G401.6 (cell line): ENCODE measurements around the gene CTSO.
"Not testable (repeated sequence)": the region's sequence is repeated elsewhere in the genome, so short reads cannot be mapped to it uniquely, and the experiment has no call there.

Source experiments
- FAIRE-seq: peaks from 2 replicates; lab custom pipeline; 2012; peaks lifted over from hg19 to GRCh38; lab: Jason Lieb, UNC

The CTSO gene

DNA sequence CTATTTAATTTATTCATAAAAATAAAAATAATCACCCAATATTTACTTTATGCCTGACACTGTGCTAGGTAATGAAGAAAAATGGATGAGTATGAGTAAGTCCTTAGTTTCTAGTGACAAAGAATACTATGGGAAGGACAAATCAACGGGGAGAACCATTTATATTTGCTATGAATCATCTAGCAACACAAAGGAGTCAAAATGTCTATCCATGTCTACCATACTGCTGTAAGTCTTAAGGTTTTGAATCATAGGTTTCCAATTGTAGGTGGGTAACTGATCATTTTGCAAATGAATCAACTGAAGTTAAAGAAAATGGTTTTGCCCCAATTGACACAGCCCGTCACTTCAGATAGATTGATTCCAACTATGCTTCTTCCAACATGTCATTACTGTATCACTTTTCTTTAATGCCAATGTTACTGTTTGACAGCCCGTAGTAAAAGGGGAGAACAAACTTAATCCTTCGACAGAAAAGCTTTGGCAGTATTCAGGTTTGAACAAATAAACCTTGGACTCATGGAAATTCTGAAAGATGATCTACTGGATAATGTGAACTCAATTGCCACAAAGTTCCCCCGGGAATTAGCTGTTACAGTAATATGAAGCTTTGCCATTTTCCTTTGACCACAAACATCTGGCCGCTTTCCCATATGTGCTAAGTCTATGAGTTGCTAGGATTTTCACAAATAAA, 47.0 kb downstream of the CTSO start:
- no peak for FAIRE-seq

DNA sequence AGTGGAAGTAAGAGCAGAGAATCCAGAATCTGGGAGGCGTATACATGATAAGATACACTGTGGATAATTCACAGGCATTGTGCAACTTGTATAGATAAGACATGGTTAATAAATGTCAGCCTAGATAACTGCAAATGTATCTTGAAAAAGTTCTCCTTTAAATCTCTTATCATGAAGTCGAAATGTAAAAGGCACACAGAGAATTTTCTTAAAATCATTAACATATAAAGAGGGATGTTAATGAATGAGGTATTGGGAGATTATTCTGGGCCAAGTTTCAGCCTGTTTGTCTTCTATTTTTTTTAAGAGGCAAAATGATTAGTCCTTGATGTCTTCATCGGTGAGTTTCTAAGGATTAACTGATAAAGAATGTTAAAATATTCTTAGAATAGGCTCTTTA, 49.3 kb downstream of the CTSO start:
- no peak for FAIRE-seq

DNA sequence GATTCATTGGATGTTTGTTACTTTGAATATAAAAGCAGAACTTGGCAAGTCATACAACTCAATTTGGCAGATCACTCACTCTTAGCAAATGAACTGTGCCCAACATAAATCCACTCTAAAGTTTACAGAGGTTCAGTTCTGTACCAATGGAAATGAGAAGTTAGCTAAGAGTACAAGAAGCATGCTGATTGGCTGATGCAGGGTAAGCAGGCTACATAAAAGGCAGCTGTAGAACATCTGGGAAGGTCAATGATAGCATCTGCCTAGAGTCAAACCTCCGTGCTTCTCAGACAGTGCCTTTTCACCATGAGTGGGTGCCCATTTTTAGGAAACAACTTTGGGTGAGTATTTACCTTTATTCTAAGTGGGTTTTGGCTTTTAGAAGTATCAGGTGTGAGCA, 50.2 kb downstream of the CTSO start, which contains the start of gene TDO2:
TDO2 (plus strand) TSS at position 244 of the 400 bp plus-strand sequence; CDS start at position 307, 63 bp downstream.
- no peak for FAIRE-seq

DNA sequence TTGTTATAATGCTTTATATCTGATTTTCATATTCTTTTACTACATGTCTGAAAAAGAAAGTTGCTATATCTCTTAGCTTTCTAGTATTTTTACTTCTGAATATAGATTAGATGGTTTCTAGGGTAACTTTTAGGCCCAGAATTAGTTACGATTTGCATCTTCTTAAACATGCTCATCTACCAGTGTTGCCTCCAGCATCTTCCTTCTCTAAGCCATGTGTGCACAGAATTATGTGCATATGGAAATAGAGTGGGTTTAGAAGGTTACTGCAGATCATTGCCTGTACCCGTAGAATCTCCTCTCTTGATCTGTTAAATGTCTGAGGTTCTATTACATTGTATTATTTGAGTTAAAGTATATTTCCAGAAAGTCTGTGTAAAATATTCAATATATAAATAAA, 52.7 kb downstream of the CTSO start:
- FAIRE-seq, result no peak

GRCh38 chr4:155900381-155900780, 53.3 kb downstream of the CTSO start:
- FAIRE-seq, result no peak

DNA sequence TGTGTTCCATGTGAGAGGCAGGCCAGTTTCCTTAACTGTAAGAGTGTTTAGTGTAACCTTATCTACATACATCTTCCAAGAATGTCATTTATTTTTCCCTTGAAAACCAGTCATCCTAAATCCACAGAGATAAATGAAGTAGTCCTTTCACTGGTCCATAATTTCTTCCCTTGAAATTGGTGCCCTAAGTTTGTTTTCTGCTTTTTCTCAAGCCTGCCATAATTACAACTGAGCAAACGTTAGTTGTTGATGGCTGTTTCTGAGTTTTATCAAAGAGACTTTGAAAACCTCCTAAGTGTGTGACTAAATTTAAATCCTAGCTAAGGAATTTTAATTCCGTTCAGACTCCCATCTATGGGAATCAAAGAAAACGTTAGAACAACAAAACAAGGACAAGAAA, 53.8 kb downstream of the CTSO start:
- no peak for FAIRE-seq

DNA sequence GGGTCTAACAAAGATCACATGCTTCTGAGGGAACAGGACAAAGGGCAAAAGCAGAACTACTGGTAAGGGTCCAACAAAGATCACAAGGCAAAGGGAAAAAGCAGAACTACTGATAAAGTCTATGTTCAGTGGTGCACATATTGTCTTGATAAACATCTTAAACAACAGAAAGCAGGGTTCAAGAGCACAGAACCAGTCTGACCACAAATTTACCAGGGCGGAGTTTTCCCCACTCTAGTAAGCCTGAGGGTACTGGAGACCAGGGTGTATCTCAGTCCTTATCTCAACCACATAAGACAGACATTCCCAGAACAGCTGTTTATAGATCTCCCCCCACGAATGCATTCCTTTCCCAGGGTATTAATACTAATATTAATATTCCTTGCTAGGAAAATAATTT, 55.3 kb downstream of the CTSO start:
- FAIRE-seq, result not testable (repeated sequence)

- FAIRE-seq, result no peak
Measured at GRCh38 chr4:155891058-155891457, 62.6 kb downstream of the CTSO start.

GRCh38 chr4:155889946-155890345, 63.7 kb downstream of the CTSO start:
- FAIRE-seq, result no peak

- no peak for FAIRE-seq
Measured at GRCh38 chr4:155889031-155889793, 64.5 kb downstream of the CTSO start.

DNA sequence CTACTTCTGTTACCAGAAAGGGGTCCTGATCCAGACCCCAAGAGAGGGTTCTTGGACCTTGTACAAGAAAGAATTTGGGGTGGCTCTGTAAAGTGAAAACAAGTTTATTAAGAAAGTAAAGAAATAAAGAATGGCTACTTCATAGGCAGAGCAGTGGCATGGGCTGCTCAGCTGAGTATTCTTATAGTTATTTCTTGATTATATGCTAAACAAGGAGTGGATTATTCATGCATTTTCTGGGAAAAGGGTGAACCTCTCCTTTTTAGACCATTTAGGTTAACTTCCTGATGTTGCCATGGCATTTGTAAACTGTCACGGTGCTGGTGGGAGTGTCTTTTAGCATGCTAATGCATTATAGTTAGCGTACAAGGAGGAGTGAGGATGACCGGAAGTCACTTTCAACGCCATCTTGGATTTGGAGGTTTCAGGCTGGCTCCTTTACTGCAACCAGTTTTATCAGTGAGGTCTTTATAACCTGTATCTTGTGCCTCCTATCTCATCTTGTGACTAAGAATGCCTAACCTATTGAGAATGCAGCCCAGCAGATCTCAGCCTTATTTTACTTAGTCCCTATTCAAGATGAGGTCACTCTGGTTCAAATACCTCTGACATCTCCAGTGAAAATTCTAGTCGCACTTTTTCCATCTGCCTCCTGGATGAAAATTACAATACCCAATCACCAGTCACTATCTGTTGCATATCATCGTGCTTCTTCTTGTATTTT, 65.7 kb downstream of the CTSO start:
- FAIRE-seq, result no peak

GRCh38 chr4:155887045-155887444, 66.6 kb downstream of the CTSO start:
- no peak for FAIRE-seq

DNA sequence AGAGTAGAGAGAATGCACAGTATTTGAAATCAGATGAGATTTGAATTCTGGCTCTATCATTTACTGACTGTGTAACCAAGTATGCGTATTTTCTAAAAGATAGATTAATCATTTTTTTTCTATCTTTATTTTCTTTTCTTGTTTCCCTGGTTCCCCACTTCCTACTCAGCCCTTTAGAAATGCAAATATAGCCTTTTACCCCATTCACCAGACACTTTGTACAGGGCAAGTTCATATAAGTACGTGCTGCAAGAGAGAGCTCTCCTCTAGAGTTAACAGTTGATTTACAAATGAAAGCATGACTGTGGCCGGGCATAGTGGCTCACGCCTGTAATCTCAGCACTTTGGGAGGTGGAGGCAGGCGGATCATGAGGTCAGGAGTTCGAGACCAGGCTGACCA, 68.0 kb downstream of the CTSO start:
- no peak for FAIRE-seq

GRCh38 chr4:155883895-155884294, 69.8 kb downstream of the CTSO start:
- FAIRE-seq, result no peak

DNA sequence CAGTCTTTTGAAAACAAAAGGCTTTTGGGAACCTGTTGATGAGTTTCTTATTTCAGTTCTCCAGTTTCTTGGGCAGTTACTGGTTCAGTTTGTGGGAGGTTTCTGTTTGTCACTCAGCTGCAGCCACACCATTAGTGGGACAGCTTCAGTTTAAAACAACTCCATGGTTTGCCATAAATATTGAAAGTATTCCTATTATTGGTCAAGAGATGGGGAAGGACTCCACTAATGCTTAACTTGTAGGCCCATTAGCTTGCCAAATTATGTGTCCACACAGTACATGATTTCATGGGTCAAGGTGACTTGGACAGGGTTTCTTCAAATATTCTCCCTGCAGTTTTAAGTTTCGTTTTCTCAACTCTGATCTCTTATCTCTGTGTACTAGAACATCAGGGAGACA, 72.1 kb downstream of the CTSO start:
- FAIRE-seq, result no peak

DNA sequence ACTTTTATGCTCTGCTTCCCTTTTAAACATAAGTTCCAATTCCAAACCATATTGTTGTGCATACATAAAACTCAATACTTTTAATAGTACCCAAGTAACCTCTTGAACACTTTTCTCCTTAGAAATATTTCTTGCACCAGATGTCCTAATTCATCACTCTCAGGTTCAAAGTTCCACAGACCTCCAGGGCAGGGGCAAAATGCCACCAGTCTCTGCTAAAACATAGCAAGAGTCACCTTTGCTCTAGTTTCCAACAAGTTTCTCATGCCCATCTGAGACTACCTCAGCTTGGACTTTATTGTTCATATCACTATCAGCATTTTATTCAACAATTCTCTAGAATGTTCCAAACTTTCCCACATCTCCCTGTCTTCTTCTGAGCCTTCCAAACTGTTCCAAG, 73.9 kb downstream of the CTSO start:
- FAIRE-seq, result no peak

GRCh38 chr4:155878611-155879010, 75.1 kb downstream of the CTSO start:
- no peak for FAIRE-seq

DNA sequence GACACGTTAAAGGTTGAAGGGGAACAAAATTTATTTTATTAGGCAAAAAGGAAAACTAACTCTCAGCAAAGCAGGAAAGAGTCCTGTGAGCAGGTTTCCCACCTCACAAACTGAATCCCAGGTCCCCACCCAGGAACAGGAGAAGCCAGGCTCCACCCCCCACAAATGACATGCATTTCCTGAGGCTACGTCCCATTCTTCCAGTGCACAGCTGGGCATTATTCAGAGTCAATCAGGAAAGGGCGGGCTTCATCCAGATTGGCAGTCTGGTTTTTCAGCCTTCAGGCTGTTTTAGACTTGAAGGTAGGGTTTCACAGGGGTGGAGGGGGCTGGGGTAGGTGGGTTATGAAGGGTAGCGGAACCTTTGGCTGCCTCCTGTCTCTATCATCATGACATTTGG, 75.7 kb downstream of the CTSO start:
- FAIRE-seq, result no peak

- no peak for FAIRE-seq
Measured at GRCh38 chr4:155875878-155876277, 77.8 kb downstream of the CTSO start.
